CD4-positive, alpha-beta T cell (primary cell): ENCODE measurements around the gene ONECUT2. TPM values are rescaled to one million over a fixed set of nuclear protein-coding genes. Genes with fewer than 3 reads are reported as not detected.

Source experiments
- ATAC-seq: fragments of 200-7000 bp; cut with Tn5 transposase; one replicate; pipeline ENCODE4 v1.10.0; 2022; ENCODE audit warnings: mild to moderate bottlenecking; ENCODE audit not compliant: poor library complexity
- CTCF ChIA-PET: fragments of 350-600 bp; sonication (Branson Sonifier 250); formaldehyde crosslinking; loops from one replicate; lab custom pipeline; 2021; ENCODE audit warnings: antibody characterized with exemption, inconsistent platforms; lab: Charles Lee
- POLR2A ChIA-PET: fragments of 350-600 bp; sonication (Branson Sonifier 250); formaldehyde crosslinking; loops from one replicate; lab custom pipeline; 2021; ENCODE audit warnings: antibody characterized with exemption, inconsistent platforms; lab: Charles Lee
- DNase-seq, 14 experiments: peaks; one replicate each; pipeline ENCODE4 v3.0.0-alpha.2; 2013 to 2020; ENCODE audit warnings: mixed read lengths in 2 of 14
- H3K27ac ChIP-seq, 2 donors: one replicate each; pipeline versions ENCODE4 v1.5.1 to v1.7.0; 2013; ENCODE audit warnings: low read length in 2 of 2, low read depth in 1 of 2, mild to moderate bottlenecking in 1 of 2
- H3K27me3 ChIP-seq, 2 experiments: 1 replicate in 1 of 2; 2 replicates in 1 of 2; pipeline versions ENCODE4 v1.6.1 to v1.7.0; 2013; ENCODE audit warnings: low read length in 2 of 2, control low read depth in 1 of 2, mild to moderate bottlenecking in 1 of 2, moderate library complexity in 1 of 2; ENCODE audit not compliant: insufficient read depth in 2 of 2, control insufficient read depth in 1 of 2
- H3K36me3 ChIP-seq: one replicate; pipeline ENCODE4 v1.6.1; 2013; ENCODE audit warnings: low read length, control low read depth; ENCODE audit not compliant: insufficient read depth
- H3K4me1 ChIP-seq: one replicate; pipeline ENCODE4 v1.6.1; 2013; ENCODE audit warnings: low read length, control low read depth; ENCODE audit not compliant: insufficient read depth
- H3K4me3 ChIP-seq: one replicate; pipeline ENCODE4 v1.5.1; 2013; ENCODE audit warnings: mild to moderate bottlenecking, low read length, moderate library complexity
- H3K9me3 ChIP-seq, 2 experiments: 1 replicate in 1 of 2; 2 replicates in 1 of 2; pipeline versions ENCODE4 v1.6.1 to v1.7.0; 2013; ENCODE audit warnings: low read length in 2 of 2, mild to moderate bottlenecking in 2 of 2, control low read depth in 1 of 2, moderate library complexity in 1 of 2; ENCODE audit not compliant: control insufficient read depth in 1 of 2, insufficient read depth in 1 of 2
- H3K27ac Mint-ChIP-seq: one replicate; pipeline ENCODE4 v1.8.0; 2020; ENCODE audit warnings: mixed read lengths
- H3K27me3 Mint-ChIP-seq: one replicate; pipeline ENCODE4 v1.8.0; 2021; ENCODE audit warnings: mixed read lengths
- H3K36me3 Mint-ChIP-seq: one replicate; pipeline ENCODE4 v1.8.0; 2021; ENCODE audit warnings: low read depth, mixed read lengths
- H3K4me1 Mint-ChIP-seq: one replicate; pipeline ENCODE4 v1.8.0; 2021; ENCODE audit warnings: low read depth, mixed read lengths
- H3K4me3 Mint-ChIP-seq: one replicate; pipeline ENCODE4 v1.8.0; 2020; ENCODE audit warnings: mild to moderate bottlenecking, mixed read lengths
- H3K9me3 Mint-ChIP-seq: one replicate; pipeline ENCODE4 v1.8.0; 2020; ENCODE audit warnings: mixed read lengths
- CTCF ChIP-seq: fragments of 200-600 bp; IDR thresholded peaks from one replicate; pipeline ENCODE4 v1.8.0; 2022; ENCODE audit warnings: antibody characterized with exemption, mild to moderate bottlenecking
- intact Hi-C, 2 experiments: fragments of 100-400 bp; cut with DNase I in 1 of 2; cut with micrococcal nuclease in 1 of 2; formaldehyde crosslinking; loops; one replicate each; pipeline versions ENCODE4 v1.15.1 to v1.9.0; 2023 to 2025; cut with DNase I, micrococcal nuclease
- total RNA-seq, 174 experiments: library from RNA in 2 of 174; stranded (reverse) in 2 of 174; gene quantifications; one replicate each; pipeline ENCODE4 v1.2.3 and lab custom pipeline; 2021 to 2026

The ONECUT2 gene
- total RNA-seq, 2 experiments from 2014 or later: not detected

GRCh38 chr18:57410749-57411148 lies 24.4 kb upstream of the ONECUT2 start:
- ChIA-PET POLR2A (no interaction called here), CTCF (no interaction called here)
- no peaks in the 10 kb centered on the region for H3K4me1 Mint-ChIP-seq
- H3K36me3 Mint-ChIP-seq: no peaks in the 10 kb centered on the region
- Histone ChIP-seq H3K27ac (no peak overlapping the region), H3K4me1 (no peaks in the 10 kb centered on the region), H3K4me3 (no peak overlapping the region), H3K36me3 (no peaks in the 10 kb centered on the region), H3K27me3 (peaks cover 5% of the 10 kb centered on the region in 2 experiments), H3K9me3 (peaks cover 0 to 4% of the 10 kb centered on the region in 2 experiments)
- ATAC-seq (no peak), DNase-seq (no peak)
- intact Hi-C loops: no loop called here
- H3K4me3 Mint-ChIP-seq: no peak overlapping the region
- no peak overlapping the region for H3K27ac Mint-ChIP-seq
- peaks cover 52% of the 10 kb centered on the region for H3K27me3 Mint-ChIP-seq
- no peak for TF ChIP-seq CTCF
- H3K9me3 Mint-ChIP-seq: peaks cover 12% of the 10 kb centered on the region

GRCh38 chr18:57416542-57416941 lies 18.6 kb upstream of the ONECUT2 start:
- POLR2A ChIA-PET: no interaction called here

GRCh38 chr18:57422313-57422872 lies 12.8 kb upstream of the ONECUT2 start:
- Mint-ChIP-seq H3K36me3 (no peaks in the 10 kb centered on the region), H3K4me1 (no peaks in the 10 kb centered on the region), H3K4me3 (no peak overlapping the region), H3K27me3 (peaks cover 79% of the 10 kb centered on the region), H3K9me3 (peaks cover 9% of the 10 kb centered on the region), H3K27ac (no peak overlapping the region)
- DNase-seq: no peak
- Histone ChIP-seq H3K27me3 (peaks cover 24 to 42% of the 10 kb centered on the region in 2 experiments), H3K4me3 (no peak overlapping the region), H3K27ac (no peak overlapping the region), H3K9me3 (peaks cover 6 to 8% of the 10 kb centered on the region in 2 experiments), H3K4me1 (peaks cover 1% of the 10 kb centered on the region), H3K36me3 (no peaks in the 10 kb centered on the region)
- ATAC-seq: no peak
- POLR2A ChIA-PET: no interaction called here
- intact Hi-C loops: no loop called here
- CTCF ChIA-PET: no interaction called here
- no peak for TF ChIP-seq CTCF

More at GRCh38 chr18:57416542-57416941, 18.6 kb upstream of the ONECUT2 start:
- Histone ChIP-seq H3K27me3 (peaks cover 9% of the 10 kb centered on the region in 2 experiments), H3K4me3 (no peak overlapping the region), H3K4me1 (no peaks in the 10 kb centered on the region), H3K9me3 (peaks cover 4 to 8% of the 10 kb centered on the region in 2 experiments), H3K27ac (no peak overlapping the region), H3K36me3 (no peaks in the 10 kb centered on the region)
- Mint-ChIP-seq H3K36me3 (no peaks in the 10 kb centered on the region), H3K27me3 (peaks cover 68% of the 10 kb centered on the region), H3K9me3 (peaks cover 6% of the 10 kb centered on the region), H3K4me3 (no peak overlapping the region), H3K27ac (no peak overlapping the region), H3K4me1 (no peaks in the 10 kb centered on the region)
- intact Hi-C loops: no loop called here
- DNase-seq: no peak
- CTCF ChIA-PET: no interaction called here
- TF ChIP-seq CTCF: no peak
- no peak for ATAC-seq
